Measurements from ENCODE around the gene HOXA6.

The HOXA6 gene

DNA sequence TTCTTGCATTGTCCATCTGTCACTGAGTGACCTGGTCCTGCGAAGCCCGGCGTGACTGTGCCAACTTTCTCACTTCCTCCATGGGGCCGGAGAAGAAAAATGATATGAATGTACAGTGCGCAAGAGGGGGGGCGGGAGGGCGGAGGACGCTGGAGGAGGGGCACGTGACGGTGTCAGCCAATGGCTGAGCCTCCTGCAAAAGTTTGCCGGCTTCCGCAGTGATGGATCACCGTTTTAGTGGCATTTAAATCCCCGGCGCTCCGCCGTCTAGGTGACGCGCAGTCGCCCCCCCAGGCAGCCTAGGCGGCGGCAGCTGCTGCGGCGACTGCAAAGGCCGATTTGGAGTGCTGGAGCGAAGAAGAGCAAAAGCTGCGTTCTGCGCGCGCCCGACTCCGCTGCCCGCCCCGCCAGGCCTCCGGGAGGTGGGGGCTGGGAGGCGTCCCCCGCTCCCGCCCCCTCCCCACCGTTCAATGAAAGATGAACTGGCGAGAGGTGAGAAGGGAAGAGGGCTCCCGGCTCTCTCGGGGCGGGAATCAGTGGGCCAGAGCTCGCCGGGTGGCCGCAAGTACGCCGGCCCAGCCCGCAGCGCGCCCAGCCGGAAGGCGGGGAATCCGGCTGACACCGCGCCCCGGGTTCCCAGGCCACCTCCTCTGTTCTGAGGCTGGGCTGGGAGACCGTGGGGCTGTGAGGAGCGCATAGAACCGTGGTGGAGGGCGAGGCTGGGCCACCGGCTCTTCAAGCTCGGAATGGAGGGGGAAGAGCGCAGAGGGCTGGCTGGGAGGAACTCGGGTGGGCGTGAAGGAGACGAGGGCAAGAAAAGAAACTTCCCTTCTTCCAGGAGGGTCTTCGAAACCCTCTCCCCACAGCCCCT, 51.4 kb downstream of the HOXA6 start, which contains the start of gene HOXA1:
HOXA1 (minus strand) TSS at position 104 of the 871 bp plus-strand sequence; CDS start at position 16, 88 bp downstream.
- DNase-seq, result peak; percentile 58

All from T-helper 9 cell (primary cell).